CD4-positive, alpha-beta T cell treated with Interleukin-12 subunit alpha and Interleukin-12 subunit beta, for 1 hour (primary cell): ENCODE results near the gene DOCK4.

ENCODE experiments used
- DNase-seq: peaks from one replicate; pipeline ENCODE4 v3.0.0-alpha.2; 2020

Gene DOCK4

DNA sequence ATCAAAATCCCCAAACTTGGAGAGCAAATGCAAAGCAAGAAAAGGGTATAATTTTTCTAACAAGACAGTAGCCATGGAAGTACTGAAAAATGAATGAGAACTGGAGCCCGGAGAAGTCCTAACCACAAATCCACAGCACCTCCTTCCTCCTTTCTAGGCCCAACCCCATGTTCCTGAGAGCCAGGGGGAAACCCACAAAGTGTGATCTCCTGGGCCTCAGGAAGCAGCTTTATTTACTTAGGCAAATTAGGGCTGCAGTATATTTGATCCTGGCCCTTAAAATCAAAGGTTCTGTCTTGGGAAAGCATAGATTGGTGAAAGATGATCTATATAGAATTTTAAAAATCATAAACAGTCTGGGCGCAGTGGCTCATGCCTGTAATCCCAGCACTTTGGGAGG, 103.0 kb downstream of the DOCK4 start:
- no peak for DNase-seq

DNA sequence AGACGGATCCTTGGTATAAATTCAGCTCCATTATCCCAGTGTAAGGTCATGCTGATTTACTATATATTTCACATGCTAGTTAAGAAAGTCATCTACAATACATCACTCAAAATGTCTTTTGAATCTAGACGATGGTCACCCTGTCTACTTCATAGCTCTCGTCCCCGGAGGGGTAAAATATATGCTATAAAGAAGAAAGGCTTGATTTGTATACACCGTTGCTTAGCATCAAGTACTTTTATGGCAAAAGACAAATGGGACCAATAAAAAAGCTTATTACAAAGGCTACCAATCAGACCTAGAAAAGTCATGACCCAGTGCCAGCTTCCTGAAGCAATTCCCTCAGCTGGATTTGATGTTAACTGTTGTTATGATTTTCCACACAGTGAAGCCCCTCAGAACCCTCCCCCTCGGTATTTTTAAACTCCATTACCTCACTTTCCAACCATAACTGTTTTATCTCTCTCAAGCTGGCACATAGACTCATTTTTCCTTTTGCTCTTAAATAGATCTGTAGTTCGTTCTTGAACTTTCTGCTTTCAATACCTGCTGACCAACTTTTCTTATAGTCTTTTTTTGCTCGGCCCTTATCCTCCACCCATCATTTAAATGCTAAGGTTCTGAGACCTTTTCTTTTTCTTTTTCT, 104.9 kb downstream of the DOCK4 start:
- DNase-seq = no peak

DNA sequence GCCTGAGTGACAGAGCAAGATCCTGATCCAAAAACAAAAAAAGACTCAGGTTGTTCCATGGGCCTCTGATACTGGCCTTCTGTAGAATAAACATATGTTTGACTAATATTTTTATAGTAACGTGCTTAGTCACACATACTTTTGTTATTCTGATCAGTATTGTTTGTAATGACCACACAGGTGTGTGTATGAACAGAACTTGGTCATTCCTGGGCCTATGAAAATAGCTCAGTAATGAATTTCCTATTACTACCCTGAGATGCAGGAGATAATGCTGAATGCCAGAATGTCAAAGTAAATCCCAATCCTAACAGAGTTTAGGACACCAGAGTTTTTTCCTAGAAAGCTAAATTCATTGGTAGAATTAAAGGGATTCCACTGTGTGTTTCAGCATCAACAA, 108.7 kb downstream of the DOCK4 start:
- no peak for DNase-seq

DNA sequence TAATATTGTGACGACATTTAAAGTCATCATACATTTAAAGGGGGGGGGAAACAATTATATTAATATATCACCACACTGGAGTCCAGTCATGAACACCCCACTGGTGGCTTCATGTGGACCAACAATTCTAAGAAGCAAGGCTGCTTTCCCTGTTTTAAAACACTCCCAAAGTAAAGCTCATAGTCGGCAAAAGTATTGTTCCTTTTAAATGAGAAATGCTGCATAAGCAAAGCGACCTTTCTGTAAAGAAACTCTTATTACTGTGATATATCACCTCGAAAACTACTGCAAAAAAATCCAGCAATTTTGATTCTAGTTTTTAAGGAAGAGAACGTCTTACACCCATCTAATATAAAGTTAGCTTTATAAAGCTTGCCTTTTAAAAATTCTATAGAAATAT, 112.8 kb downstream of the DOCK4 start:
- DNase-seq = no peak

DNA sequence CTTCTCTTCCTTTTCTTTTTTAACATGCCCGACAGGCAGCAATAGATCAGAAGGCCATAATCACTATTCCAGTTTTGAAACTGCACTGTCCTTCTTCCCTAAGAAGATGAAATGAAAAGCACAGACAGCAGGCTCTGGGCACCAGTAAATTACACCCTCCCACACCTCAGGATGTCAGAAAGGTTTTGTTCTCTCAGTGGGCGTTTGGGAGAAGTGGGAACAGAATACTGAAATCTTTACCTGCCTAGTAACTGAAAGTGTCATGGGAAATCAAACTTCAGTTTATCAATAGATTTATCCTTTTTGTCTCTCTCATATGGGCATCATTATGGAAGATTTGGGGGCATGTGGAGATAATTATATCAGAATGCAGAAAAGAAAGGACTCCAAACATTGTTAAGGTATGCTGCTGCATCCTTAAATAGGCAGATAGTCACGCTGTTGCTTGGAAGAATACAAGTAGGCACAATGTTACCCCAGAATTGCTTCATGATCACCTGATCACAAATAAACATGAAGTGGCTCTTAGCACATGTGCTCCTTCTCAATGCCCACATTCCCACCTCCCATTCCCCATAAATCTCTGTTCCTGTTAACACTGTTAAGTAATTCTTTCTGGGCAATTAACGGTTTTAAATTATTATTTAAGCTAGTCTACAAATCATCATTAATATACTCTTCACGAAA, 113.3 kb downstream of the DOCK4 start:
- no peak for DNase-seq

DNA sequence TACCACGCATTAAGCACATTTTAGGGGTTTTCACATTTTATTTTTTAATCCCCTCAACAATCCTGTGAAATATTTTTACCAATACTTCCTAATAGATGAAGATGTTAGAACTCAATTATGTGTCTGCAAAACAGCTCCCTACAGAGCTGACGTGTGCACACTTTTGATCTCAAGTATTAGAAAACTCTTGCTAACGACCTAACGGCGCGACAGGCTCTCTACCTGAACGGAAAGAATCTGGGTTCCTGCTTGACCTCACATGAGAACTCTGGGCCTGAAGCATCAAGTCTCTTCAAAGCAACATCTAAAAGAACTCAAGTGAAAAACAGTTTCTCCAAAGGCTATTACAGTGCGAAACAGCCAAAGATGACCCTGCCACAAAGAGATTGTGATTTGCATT, 113.9 kb downstream of the DOCK4 start:
- no peak for DNase-seq

DNA sequence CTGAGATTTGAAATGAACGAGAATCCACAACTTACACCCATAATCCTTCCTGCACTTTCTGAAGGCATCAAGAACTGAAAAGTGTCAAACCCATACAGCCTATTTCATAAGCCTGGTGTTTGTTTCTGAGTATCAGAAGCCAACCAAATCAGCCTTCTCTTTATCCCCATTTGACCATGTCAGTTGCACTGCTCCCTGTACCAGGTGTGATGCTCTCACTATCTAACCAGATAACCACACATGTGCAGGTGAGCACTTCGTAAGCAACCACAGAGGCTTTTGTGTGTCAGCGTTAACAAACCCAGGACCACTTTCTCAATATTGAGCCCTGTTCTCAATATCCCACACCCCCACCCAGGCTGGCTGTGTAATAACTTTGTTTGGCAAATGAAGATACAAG, 114.4 kb downstream of the DOCK4 start:
- DNase-seq = no peak

DNA sequence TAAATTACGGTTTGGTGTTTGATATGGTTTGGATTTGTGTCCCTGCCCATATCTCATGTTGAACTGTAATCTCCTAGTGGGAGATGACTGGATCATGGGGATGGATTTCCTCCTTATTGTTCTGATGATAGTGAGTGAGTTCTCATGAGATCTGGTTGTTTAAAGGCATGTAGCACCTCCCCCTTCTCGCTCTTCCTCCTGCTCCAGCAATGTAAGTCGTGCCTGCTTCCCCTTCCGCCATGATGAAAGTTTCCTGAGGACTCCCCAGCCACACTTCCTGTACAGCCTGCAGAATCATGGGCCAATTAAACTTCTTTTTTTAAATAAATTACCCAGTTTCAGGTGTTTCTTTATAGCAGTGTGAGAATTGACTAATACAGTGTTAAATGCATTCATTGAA, 116.6 kb downstream of the DOCK4 start:
- no peak for DNase-seq

DNA sequence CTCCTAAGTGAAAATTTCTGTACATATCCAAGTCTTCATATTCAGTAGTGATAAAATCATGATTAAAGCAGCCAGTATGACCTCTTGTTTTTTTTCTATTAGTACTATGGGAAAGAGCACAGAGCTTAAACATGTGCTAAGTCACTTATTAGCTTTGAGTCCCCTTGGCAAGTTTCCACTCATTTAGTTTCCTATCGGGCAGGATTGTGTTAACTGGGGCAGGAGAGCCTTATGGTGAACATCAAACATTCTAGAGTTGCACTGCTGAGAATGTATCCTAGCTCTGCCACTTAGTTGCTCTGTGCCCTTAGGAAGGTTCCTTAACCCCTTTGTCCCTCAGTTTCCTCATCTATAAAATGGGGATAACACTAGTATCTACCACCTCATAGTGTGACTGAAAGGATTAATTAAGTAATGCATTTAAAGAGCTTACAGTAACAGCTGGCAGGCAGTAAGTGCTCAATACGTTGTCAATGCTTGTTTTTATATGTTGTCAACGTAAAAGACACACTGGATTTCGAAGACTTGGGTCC, 117.6 kb downstream of the DOCK4 start:
- DNase-seq = no peak

DNA sequence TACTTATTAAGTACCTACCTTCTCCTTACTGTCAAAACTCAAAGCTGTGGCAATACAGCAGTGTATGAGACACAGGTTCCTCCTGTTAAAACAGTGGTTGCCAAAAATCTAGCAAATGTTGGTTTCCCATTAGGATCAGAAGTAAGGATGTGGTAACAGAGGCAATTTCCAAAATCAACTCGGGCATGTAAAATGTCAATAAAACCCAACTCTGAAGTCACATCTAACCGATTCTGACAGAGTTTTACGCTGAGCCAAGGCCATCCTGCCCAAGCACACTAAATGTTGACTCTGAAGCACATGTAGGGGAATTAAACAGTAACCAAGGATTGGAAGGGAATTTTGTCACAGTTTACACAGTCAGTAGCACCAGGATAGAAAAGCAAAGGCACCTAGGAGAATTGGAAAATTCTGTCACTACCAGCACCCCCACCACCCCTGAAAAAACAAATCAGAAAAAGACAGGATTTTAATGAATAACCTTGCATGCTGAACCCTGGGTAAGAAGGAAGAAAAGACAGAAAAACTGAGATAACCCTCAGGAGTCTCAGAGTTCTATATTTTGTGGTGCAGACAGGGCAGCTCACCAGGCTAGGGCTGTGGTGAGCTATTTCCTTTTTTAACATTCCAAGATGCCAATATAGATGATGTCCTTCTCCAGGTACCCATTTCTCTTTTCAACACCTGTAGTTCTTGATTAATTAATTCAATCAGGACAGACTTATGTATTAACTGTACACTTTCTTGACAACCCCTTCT, 119.5 kb downstream of the DOCK4 start:
- DNase-seq = no peak

DNA sequence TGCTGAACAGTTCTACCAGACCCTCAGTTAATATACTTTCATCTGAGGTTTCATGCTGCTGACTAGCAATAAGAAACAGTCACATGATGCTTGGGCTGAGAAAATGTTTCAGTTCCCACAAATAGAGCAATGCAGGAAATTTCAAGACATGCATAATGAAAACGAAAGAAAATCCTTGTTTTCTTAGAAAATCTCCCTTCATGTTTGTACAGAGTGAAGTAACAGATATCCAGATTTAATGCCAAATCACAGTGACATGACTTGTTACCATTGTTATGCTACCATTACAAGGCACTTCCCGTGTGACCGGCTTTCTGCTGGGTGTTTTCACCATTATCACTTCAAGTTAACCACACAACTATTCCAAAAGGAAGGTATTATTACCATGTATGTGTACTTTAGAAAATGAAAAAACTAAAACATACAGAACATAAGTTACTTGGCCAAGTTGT, 121.7 kb downstream of the DOCK4 start:
- no peak for DNase-seq

DNA sequence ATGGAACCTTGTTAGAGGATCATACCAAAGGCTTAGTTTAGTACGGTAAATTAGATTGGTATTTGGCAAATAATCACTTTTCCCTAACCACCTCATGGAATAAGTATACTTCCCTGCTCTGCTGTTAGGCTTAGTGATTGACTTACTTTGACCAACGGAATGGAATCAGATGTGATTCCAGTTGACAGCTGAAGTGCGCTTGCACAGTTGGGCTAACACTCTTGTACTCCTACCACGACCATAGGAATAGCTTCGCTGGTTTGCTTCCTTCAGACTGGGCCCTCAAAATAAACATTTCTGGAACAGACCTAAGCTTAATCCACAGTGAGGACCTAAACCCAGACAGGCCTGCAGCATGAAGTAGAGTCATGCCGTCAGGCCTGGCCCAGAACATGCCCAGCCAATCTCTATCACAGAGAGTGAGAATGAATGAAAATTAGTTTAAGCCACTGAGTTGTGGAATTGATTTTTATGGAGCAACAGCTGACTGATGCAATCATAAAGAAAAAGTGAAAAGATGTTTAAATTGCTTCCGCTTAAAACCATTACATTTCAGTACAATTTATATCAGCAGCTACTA, 122.3 kb downstream of the DOCK4 start:
- no peak for DNase-seq

DNA sequence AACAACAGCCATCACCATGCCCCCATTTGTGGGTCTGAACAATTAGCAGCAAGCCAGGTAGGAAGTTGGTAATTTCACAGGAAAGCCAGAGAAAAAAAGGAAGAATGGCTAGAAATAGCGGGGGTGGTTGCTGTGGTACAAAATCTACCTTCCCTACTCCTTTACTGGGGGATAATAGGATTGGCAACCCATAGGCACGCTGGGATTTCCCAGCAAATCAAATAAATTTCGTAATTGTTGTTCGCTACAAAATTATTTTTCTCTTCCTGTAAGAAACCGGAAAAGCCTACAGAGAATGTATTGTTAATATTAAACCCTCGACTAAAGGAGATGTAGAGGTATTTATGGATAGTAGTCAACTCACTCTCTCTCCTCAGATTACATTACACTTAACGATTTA, 123.9 kb downstream of the DOCK4 start:
- no peak for DNase-seq

DNA sequence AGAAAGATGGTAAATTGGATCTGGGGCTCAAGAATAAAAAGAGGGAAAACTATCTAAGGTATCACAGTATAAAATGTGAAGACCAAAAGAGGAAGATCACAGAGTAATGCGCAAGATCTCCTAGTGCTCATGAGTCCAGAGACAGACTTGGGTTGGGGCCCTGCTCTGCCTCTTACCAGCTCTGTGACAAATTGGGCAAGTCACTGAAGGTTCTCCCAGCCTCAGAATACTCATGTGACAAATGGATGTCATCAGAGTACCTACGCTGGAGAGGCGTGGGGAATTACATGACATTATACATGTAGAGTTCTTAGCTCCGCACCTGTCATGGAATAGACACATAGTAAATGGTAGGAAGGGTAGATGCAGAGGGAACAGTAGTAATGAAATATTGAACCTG, 124.4 kb downstream of the DOCK4 start:
- peak; percentile 6 for DNase-seq

DNA sequence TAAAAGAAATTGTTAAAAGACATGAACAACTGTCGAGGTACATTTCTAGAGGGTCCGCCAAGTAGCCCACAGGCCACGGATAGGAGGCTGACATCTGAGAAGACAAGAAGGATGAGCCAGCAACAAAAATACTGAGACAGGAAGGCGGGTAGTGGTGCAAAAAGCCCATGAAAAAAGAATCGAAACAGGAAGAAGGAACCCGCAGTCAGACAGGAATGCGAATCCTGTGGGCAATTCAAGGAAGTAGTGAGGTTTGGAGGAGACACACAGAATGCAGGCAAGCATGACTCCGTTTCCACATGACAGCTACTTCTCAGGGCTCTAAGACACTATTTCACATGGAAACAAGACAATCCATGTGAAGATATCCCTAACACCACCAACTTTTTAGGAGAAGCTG, 125.2 kb downstream of the DOCK4 start:
- peak; percentile 3 for DNase-seq

DNA sequence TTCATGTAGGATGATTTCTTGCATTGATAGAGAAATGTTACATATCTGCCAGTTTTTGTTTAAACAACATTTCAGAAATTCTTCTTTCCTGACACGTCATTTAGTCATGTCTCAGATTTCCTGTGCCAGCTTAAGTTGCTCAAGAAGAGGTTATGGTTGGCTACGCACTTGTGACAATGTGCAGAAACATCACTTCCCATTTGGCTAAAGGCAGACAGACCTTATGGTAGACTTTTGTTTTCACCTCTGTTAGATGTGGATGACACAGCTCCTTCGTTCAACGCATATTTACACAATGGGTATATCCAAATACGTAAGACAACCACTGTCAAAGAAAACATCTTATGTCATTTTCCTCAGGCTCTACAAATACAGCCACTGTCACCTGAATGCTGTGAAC, 125.8 kb downstream of the DOCK4 start:
- peak; percentile 3 for DNase-seq

DNA sequence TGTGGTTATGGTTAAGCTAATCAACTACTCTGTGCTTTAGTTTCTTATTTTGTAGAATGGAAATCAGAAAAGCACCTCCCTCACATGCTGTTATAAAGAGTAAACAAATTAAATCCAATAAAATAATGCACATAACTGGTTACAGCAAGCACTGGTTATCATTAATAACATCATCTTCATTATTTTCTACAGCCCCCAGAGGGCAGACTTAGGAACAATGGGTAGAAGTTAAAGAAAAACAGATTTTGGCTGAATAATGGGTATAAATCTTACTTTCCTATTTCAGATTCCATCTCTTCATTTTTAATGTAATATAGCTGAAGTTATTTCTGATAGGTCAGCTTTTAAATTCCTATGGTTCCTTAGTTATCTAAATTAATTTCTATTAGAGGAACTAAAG, 126.5 kb downstream of the DOCK4 start:
- no peak for DNase-seq

DNA sequence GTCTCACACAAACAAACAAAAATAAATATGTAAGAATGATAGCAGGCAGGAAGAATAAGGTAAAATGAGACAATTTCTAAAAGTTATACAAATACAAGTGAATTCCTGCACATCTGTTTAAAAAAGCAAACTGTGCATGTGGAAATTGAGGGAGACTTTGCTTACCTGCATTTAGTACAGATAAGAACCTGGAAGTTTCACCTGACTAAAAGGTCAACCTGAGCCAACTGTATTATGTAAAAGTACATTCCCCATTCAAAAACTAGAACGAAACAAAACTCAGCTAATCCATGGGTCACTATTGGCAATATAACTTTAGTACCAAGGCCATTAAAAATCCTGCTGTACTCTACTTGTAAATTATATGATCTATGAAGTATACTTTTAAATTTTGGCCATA, 127.1 kb downstream of the DOCK4 start:
- no peak for DNase-seq

DNA sequence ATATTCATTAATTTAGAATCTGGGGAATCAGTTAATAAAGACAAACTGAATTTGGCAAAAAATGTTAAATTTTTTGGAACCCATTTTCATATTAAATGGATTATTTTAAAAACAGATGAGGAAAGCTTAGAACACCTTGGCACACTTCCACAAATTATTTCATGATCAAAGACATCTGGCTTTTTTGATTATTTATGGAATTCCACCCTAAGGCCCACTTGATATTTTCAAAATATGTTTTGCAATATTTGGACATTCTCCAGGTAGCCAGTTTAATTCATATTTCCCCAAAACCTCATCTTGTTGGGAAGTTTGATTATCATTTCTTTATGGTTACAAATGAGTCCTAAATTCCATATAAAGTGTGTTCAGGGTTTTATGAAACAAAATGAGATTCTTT, 129.9 kb downstream of the DOCK4 start:
- no peak for DNase-seq

DNA sequence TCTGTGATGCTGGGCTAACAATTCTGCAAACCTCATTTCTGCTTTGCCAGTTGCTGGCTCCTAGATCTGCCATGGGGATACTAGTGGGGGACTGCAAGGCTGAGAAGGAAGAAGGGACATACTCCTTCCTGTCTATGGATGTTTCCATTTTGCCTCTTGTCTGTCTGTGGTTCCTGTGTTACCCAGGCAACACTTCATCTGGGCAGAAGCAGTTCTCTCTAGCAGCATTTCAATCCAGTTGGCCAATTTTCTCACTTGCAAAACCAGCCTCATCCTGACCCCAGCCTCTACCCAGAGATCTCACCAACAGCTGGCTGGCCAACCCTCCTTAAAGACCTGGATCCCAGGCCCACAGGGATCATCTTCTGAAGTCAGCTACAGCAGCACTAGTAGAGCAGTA, 131.7 kb downstream of the DOCK4 start:
- no peak for DNase-seq

DNA sequence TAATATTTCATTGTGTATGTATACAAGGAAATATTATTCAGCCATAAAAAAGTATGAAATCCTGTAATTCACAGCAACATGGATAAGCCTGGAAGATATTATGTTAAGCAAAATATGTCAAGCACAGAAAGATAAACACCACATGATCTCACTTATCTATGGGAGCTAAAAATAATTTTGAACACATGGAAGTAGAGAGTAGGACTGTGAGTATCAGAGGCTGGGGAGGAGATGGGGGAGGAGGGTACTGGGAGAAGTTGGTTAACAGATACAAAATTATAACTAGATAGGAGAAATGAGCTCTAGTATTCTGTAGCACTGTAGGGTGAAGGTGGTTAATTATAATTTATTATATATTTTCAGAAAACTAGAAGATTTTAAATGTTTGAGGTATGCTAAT, 132.7 kb downstream of the DOCK4 start:
- no peak for DNase-seq

DNA sequence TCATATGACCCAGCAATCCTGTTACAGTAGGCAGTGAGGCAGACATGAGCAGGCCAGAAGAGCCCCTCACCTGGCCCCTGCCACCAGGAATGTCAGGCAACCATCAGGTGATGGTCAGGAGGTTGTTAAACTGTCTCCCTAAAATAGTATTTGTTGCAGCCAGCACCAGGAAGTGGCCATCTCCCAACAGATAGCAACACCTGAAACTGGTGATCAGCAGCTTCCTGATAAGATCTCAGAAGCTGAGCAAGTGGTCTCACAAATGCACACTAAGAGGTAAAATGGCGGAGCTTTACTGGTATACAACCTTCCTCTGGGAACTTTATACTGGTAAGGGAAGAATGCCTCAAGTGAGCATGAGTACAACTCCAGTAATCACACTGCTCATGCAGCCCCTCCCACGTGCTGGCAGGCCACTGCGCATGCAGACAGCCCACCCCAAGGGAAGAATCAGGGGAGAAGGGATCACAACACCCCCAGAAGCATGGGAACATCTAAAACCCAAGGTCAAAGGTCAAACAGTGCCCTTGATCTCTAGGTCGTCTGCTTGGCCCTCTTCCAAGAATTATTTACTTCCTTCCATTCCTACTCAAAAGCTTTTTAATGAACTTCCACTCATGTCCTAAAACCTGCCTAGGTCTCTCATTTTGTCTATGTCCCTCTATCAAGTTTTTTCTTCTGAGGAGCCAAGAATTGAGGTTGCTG, 133.5 kb downstream of the DOCK4 start:
- no peak for DNase-seq

DNA sequence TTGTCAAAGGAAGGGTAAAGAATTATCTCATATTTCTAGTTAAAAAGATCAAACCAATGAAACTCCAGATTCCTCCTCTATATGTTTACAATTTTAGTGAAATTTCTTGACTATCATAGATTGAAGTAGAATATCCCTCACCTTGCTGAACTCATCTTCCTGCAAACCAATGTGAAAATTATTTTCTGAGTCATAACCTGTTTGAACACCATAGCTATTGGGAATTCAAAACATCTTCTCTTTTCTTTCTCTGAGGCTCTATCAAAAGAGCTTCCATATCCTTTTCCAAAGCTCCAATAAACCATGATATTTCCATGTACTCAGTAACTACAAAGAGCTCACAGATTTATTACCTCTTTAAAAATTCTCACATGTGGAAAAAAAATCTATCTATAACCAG, 134.3 kb downstream of the DOCK4 start:
- no peak for DNase-seq
